Keratinocyte (primary cell): ENCODE measurements around the gene ZDHHC3.

Experiments used
- EZH2 ChIP-seq: IDR thresholded peaks from one replicate; pipeline ENCODE4 v1.6.1; 2012; ENCODE audit warnings: inconsistent platforms, mild to moderate bottlenecking, low read length, moderate library complexity
- TF ChIP-seq, protein P1 (sequence below), 3 experiments: IDR thresholded peaks in 1 of 3; conservative IDR thresholded peaks in 1 of 3; optimal IDR thresholded peaks in 1 of 3; 2 replicates in 2 of 3; 3 replicates in 1 of 3; pipeline versions ENCODE3 to v1.5.1; 2011; ENCODE audit warnings: low read length in 3 of 3, mild to moderate bottlenecking in 3 of 3, moderate library complexity in 2 of 3, control low read depth in 1 of 3, inconsistent platforms in 1 of 3; ENCODE audit not compliant: insufficient read depth in 2 of 3; ENCODE audit errors: extremely low read depth in 1 of 3

DNA sequence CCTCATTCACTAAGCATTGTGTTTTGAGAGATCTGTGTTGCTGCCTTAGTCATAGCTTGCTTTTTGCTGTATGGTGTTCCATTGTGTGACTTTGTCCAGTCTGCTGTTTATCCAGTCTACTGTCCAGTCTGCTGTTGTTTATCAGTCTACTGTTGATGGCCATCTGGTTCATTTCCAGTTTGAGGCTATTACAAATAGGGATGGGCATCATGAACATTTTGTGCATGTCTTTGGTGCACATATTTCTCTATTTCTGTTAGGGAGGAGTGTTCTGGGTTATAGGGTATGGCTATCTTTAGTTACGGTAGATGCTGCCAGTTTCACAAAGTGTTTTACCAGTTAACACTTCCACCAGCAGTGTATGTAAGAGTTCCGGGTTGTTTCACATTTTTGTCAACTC lies 27.9 kb upstream of the ZDHHC3 start:
- TF ChIP-seq, protein P1, sequence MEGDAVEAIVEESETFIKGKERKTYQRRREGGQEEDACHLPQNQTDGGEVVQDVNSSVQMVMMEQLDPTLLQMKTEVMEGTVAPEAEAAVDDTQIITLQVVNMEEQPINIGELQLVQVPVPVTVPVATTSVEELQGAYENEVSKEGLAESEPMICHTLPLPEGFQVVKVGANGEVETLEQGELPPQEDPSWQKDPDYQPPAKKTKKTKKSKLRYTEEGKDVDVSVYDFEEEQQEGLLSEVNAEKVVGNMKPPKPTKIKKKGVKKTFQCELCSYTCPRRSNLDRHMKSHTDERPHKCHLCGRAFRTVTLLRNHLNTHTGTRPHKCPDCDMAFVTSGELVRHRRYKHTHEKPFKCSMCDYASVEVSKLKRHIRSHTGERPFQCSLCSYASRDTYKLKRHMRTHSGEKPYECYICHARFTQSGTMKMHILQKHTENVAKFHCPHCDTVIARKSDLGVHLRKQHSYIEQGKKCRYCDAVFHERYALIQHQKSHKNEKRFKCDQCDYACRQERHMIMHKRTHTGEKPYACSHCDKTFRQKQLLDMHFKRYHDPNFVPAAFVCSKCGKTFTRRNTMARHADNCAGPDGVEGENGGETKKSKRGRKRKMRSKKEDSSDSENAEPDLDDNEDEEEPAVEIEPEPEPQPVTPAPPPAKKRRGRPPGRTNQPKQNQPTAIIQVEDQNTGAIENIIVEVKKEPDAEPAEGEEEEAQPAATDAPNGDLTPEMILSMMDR (optimal IDR thresholded peaks at IDR 0.05 in 1 of 3, IDR thresholded peaks at IDR 0.05 in 1 of 3, conservative IDR thresholded peaks at IDR 0.05 in 1 of 3; ENCODE audit: extremely low read depth in 1 of 3, insufficient read depth in 2 of 3, low read length in 3 of 3) = no peak
- no peak for TF ChIP-seq EZH2
